Measurements from ENCODE around the gene CR1. TPM values are rescaled to one million over a fixed set of nuclear protein-coding genes. Genes with fewer than 3 reads are reported as not detected.

The CR1 gene
- total RNA-seq, 1 experiment from 2014 or later, result not detected

- no peak overlapping the region for H3K27ac ChIP-seq (ENCODE audit: low read length)
- ChIA-PET CTCF (no interaction called here), POLR2A (no interaction called here)
- in situ Hi-C loops (cut with HindIII; ENCODE audit: low pct_unique_long_range_greater_than_20kb, low sequenced_read_pairs), result no loop called here
- TF ChIP-seq CTCF (IDR thresholded peaks at IDR 0.05) (no peak), SIN3A (IDR thresholded peaks at IDR 0.05; ENCODE audit: borderline replicate concordance, insufficient read depth, low read depth, low read length) (no peak), TCF7L2 (IDR thresholded peaks at IDR 0.05; ENCODE audit: low read depth, low read length) (no peak), REST (IDR thresholded peaks at IDR 0.05; ENCODE audit: insufficient read depth in 1 of 2, low read depth in 2 of 2, low read length in 1 of 2) (no peak), POLR2AphosphoS5 (IDR thresholded peaks at IDR 0.05; ENCODE audit: low read depth, low read length) (no peak)
- no TSS peak for BruUV-seq (replicated peaks)
- intact Hi-C loops (cut with micrococcal nuclease; ENCODE audit: unreplicated experiment), result no loop called here
- no peaks in the 10 kb centered on the region for H3K4me1 ChIP-seq (ENCODE audit: control insufficient read depth, insufficient read depth, low read length)
- no peak overlapping the region for H3K4me3 ChIP-seq (ENCODE audit: low read depth in 2 of 2, low read length in 2 of 2)
- H3K9me3 ChIP-seq (ENCODE audit: control insufficient read depth, insufficient read depth, low read depth, low read length), result no peaks in the 10 kb centered on the region
- H3K27me3 ChIP-seq (ENCODE audit: control insufficient read depth, insufficient read depth, low read length), result peaks cover 8% of the 10 kb centered on the region
- ATAC-seq, result no peak
- H3K36me3 ChIP-seq (ENCODE audit: control insufficient read depth, insufficient read depth, low read length), result no peaks in the 10 kb centered on the region
- no peak for DNase-seq (ENCODE audit: low read depth, low spot score)
Observed at GRCh38 chr1:207646944-207647579, 151.1 kb downstream of the CR1 start.

GRCh38 chr1:207647671-207648333 lies 151.8 kb downstream of the CR1 start:
- in situ Hi-C loops (cut with HindIII; ENCODE audit: low pct_unique_long_range_greater_than_20kb, low sequenced_read_pairs) (no loop called here), intact Hi-C loops (cut with micrococcal nuclease; ENCODE audit: unreplicated experiment) (no loop called here)
- CTCF ChIA-PET, result no interaction called here
- peaks cover 8% of the 10 kb centered on the region for H3K27me3 ChIP-seq (ENCODE audit: control insufficient read depth, insufficient read depth, low read length)
- POLR2A ChIA-PET, result no interaction called here
- H3K4me3 ChIP-seq (ENCODE audit: low read depth in 2 of 2, low read length in 2 of 2), result no peak overlapping the region
- no peak for TF ChIP-seq TCF7L2 (IDR thresholded peaks at IDR 0.05; ENCODE audit: low read depth, low read length)
- no peak for TF ChIP-seq POLR2AphosphoS5 (IDR thresholded peaks at IDR 0.05; ENCODE audit: low read depth, low read length)
- TF ChIP-seq REST (IDR thresholded peaks at IDR 0.05; ENCODE audit: insufficient read depth in 1 of 2, low read depth in 2 of 2, low read length in 1 of 2), result no peak
- no peak for TF ChIP-seq CTCF (IDR thresholded peaks at IDR 0.05)
- no peak for TF ChIP-seq SIN3A (IDR thresholded peaks at IDR 0.05; ENCODE audit: borderline replicate concordance, insufficient read depth, low read depth, low read length)
- no peaks in the 10 kb centered on the region for H3K4me1 ChIP-seq (ENCODE audit: control insufficient read depth, insufficient read depth, low read length)
- BruUV-seq (replicated peaks), result no TSS peak
- no peak for ATAC-seq
- H3K27ac ChIP-seq (ENCODE audit: low read length), result no peak overlapping the region
- H3K9me3 ChIP-seq (ENCODE audit: control insufficient read depth, insufficient read depth, low read depth, low read length), result no peaks in the 10 kb centered on the region
- no peaks in the 10 kb centered on the region for H3K36me3 ChIP-seq (ENCODE audit: control insufficient read depth, insufficient read depth, low read length)
- DNase-seq (ENCODE audit: low read depth, low spot score), result no peak
